GM12891 (cell line): ENCODE measurements around the gene POLR2F.

Experiments used
- DNase-seq: peaks from one replicate; pipeline ENCODE4 v3.0.0; 2011; ENCODE audit warnings: low spot score; ENCODE audit not compliant: insufficient read length
- FAIRE-seq: peaks from 2 replicates; lab custom pipeline; 2011; peaks lifted over from hg19 to GRCh38; lab: Jason Lieb, UNC
- PAX5 ChIP-seq: IDR thresholded peaks from 2 replicates; pipeline ENCODE4 v1.6.1; 2011; ENCODE audit warnings: low read length, moderate library complexity, mild to moderate bottlenecking; ENCODE audit not compliant: insufficient read depth, severe bottlenecking
- POLR2A ChIP-seq: IDR thresholded peaks from 2 replicates; pipeline ENCODE4 v1.6.1; 2011; ENCODE audit warnings: low read depth, low read length, control low read depth
- POLR2AphosphoS5 ChIP-seq: IDR thresholded peaks from 2 replicates; pipeline ENCODE4 v1.6.1; 2011; ENCODE audit warnings: low read depth, low read length, control low read depth
- POU2F2 ChIP-seq: IDR thresholded peaks from 2 replicates; pipeline ENCODE4 v1.6.1; 2011; ENCODE audit warnings: low read depth, mild to moderate bottlenecking, control low read depth, low read length, moderate library complexity
- SPI1 ChIP-seq: IDR thresholded peaks from 2 replicates; pipeline ENCODE4 v1.6.1; 2011; ENCODE audit warnings: low read depth, low read length, control low read depth
- TAF1 ChIP-seq: IDR thresholded peaks from 2 replicates; pipeline ENCODE4 v1.6.1; 2011; ENCODE audit warnings: low read depth, low read length, control low read depth

The POLR2F gene

DNA sequence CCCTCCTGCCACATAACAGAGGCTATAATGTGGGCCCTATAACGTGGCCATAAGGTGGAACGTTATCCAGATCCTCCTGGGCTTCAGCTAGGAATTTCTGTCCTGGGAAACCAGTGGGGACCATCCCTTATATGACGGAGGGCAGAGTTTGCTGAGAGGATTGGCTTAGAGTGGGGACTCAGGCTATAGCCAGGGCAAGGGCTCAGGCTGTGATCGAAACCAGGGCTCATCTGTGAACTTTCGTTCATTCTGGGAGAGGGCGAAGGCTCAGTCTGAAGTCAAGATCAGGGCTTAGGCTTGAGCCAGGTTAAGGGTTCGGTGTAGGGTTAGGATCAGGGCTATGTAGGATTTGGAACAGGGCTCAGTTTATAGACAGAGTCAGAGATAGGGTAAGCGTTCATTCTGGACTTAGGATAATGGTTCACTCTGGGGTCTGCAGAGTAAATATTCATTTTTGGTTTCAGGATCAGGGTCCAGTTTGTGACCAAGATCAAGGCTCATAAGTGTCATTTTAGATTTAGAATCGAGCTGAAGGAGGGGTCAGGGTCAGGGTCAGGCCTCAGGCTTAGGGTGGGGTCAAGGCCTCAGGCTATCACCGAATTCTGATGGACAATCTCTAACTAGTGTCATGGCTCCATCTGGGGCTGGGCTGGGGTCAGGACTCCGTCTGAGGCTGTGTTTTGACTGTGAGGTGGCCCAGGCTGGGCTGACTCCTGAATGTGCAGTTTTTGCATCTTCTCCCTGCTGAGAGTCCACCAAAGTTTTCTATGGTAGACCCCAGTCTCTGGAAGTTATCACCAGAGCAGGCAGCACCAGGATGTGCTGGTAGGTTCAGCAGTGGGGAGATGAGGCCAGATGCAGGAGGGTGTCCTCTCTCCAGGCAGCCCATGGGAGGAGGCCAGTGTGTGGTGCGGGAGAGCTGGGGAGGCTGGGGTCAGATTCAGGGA, 64.7 kb downstream of the POLR2F start:
- DNase-seq = no peak
- TF ChIP-seq POU2F2 = no peak
- no peak for TF ChIP-seq POLR2AphosphoS5
- no peak for TF ChIP-seq TAF1
- no peak for TF ChIP-seq POLR2A
- no peak for TF ChIP-seq PAX5
- no peak for TF ChIP-seq SPI1
- FAIRE-seq = no peak
